ENCODE data around the gene GRIA4.

DNA sequence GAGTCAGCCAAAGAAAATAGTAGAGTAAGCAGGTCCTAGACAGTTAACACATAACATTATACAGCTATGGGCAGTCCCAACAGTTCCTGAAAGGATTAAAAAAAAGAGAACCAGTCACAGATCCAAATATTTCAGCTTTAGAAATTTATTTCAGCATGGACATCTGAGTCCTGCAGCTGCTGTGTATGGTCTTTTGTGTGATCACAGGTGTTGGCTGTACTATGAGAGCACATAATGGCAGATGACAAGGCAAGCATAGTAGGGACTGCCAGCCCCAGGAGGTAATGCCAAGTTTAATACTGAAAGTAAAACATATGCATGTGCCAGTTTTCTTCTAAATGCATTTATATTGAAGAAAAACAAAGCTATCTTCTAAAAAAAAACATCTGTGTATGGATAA lies 158.1 kb downstream of the GRIA4 start:
- TF ChIP-seq, protein P1, sequence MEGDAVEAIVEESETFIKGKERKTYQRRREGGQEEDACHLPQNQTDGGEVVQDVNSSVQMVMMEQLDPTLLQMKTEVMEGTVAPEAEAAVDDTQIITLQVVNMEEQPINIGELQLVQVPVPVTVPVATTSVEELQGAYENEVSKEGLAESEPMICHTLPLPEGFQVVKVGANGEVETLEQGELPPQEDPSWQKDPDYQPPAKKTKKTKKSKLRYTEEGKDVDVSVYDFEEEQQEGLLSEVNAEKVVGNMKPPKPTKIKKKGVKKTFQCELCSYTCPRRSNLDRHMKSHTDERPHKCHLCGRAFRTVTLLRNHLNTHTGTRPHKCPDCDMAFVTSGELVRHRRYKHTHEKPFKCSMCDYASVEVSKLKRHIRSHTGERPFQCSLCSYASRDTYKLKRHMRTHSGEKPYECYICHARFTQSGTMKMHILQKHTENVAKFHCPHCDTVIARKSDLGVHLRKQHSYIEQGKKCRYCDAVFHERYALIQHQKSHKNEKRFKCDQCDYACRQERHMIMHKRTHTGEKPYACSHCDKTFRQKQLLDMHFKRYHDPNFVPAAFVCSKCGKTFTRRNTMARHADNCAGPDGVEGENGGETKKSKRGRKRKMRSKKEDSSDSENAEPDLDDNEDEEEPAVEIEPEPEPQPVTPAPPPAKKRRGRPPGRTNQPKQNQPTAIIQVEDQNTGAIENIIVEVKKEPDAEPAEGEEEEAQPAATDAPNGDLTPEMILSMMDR (IDR thresholded peaks at IDR 0.05) = no peak
- TF ChIP-seq EZH2 (IDR thresholded peaks at IDR 0.05) = no peak
- no peak for TF ChIP-seq EZH2phosphoT487 (IDR thresholded peaks at IDR 0.05)

All from neural progenitor cell (in vitro differentiated cells).